Activated naive CD4-positive, alpha-beta T cell treated with anti-CD3 and anti-CD28 coated beads, Interleukin-2, amount 50 U/mL, for 72 hours (primary cell): ENCODE measurements around the gene TP53TG5. TPM values are rescaled to one million over a fixed set of nuclear protein-coding genes. Genes with fewer than 3 reads are reported as not detected.
A peak's percentile ranks its signal among the peaks of the same experiment; 100 is the strongest.

Experiments used
- ATAC-seq, 2 donors: fragments of 150-1000 bp; cut with Tn5 transposase; 2 replicates each; pipeline ENCODE4 v1.10.0; 2021; ENCODE audit warnings: mild to moderate bottlenecking in 2 of 2, moderate library complexity in 2 of 2
- DNase-seq, 2 donors: peaks; one replicate each; pipeline ENCODE4 v3.0.0; 2021 to 2022; ENCODE audit warnings: low spot score in 2 of 2
- H3K27ac Mint-ChIP-seq, 2 donors: one replicate each; pipeline ENCODE4 v1.8.0; 2022; ENCODE audit warnings: mild to moderate bottlenecking in 2 of 2, mixed read lengths in 2 of 2
- H3K36me3 Mint-ChIP-seq, 2 donors: one replicate each; pipeline ENCODE4 v1.8.0; 2022; ENCODE audit warnings: mixed read lengths in 2 of 2
- H3K9me3 Mint-ChIP-seq, 2 donors: one replicate each; pipeline ENCODE4 v1.8.0; 2022; ENCODE audit warnings: mixed read lengths in 2 of 2
- total RNA-seq, 2 donors: library from RNA; stranded (reverse); gene quantifications; one replicate each; pipeline ENCODE4 v1.2.3, GENCODE V29; 2022

TP53TG5 gene
- total RNA-seq, 2 donors from 2014 or later: 0.16 to 0.45 TPM

GRCh38 chr20:45374966-45375365 lies 3.2 kb downstream of the TP53TG5 start:
- Mint-ChIP-seq H3K36me3 (no peaks in the 10 kb centered on the region), H3K27ac (peak overlapping the region in 1 of 2 donors; percentile 85), H3K9me3 (no peaks in the 10 kb centered on the region)
- DNase-seq (no peak), ATAC-seq (no peak)

- Mint-ChIP-seq H3K36me3 (no peaks in the 10 kb centered on the region), H3K27ac (peak overlapping the region; percentile 7 to 85), H3K9me3 (no peaks in the 10 kb centered on the region)
- DNase-seq: no peak
- ATAC-seq: no peak
Measured at GRCh38 chr20:45374101-45374467, 4.0 kb downstream of the TP53TG5 start.

GRCh38 chr20:45373353-45374100 lies 4.6 kb downstream of the TP53TG5 start:
- DNase-seq: peak; percentile 85 to 96
- peak; percentile 91 to 92 for ATAC-seq
- Mint-ChIP-seq H3K9me3 (no peaks in the 10 kb centered on the region), H3K36me3 (no peaks in the 10 kb centered on the region), H3K27ac (peak overlapping the region; percentile 69 to 85)

GRCh38 chr20:45372646-45373352 lies 5.3 kb downstream of the TP53TG5 start:
- DNase-seq (no peak), ATAC-seq (no peak)
- Mint-ChIP-seq H3K36me3 (no peaks in the 10 kb centered on the region), H3K9me3 (no peaks in the 10 kb centered on the region), H3K27ac (peak overlapping the region; percentile 40 to 85)

GRCh38 chr20:45372241-45372640 lies 5.9 kb downstream of the TP53TG5 start:
- peak overlapping the region; percentile 3 to 40 for H3K27ac Mint-ChIP-seq
- peaks cover 0 to 2% of the 10 kb centered on the region in 2 donors for H3K36me3 Mint-ChIP-seq
- no peaks in the 10 kb centered on the region for H3K9me3 Mint-ChIP-seq
- DNase-seq (no peak), ATAC-seq (no peak)

- Mint-ChIP-seq H3K36me3 (peaks cover 0 to 6% of the 10 kb centered on the region in 2 donors), H3K27ac (no peak overlapping the region), H3K9me3 (no peaks in the 10 kb centered on the region)
- ATAC-seq (no peak), DNase-seq (no peak)
Measured at GRCh38 chr20:45370571-45371160, 7.5 kb downstream of the TP53TG5 start.

- DNase-seq (no peak), ATAC-seq (peak; percentile 57 to 60)
- Mint-ChIP-seq H3K27ac (peak overlapping the region in 1 of 2 donors; percentile 13), H3K9me3 (no peaks in the 10 kb centered on the region), H3K36me3 (peaks cover 5 to 6% of the 10 kb centered on the region in 2 donors)
Measured at GRCh38 chr20:45368221-45368980, 9.7 kb downstream of the TP53TG5 start.

- Mint-ChIP-seq H3K9me3 (no peaks in the 10 kb centered on the region), H3K27ac (no peak overlapping the region), H3K36me3 (peaks cover 6 to 7% of the 10 kb centered on the region in 2 donors)
- ATAC-seq: no peak
- no peak for DNase-seq
Measured at GRCh38 chr20:45367126-45367525, 11.0 kb downstream of the TP53TG5 start.

- DNase-seq: no peak
- Mint-ChIP-seq H3K9me3 (no peaks in the 10 kb centered on the region), H3K27ac (no peak overlapping the region), H3K36me3 (peaks cover 6 to 7% of the 10 kb centered on the region in 2 donors)
- no peak for ATAC-seq
Measured at GRCh38 chr20:45366631-45367030, 11.5 kb downstream of the TP53TG5 start.

GRCh38 chr20:45366192-45366591 lies 11.9 kb downstream of the TP53TG5 start:
- ATAC-seq (no peak), DNase-seq (no peak)
- Mint-ChIP-seq H3K36me3 (peaks cover 6 to 7% of the 10 kb centered on the region in 2 donors), H3K27ac (no peak overlapping the region), H3K9me3 (no peaks in the 10 kb centered on the region)

GRCh38 chr20:45365444-45365970 lies 12.6 kb downstream of the TP53TG5 start:
- Mint-ChIP-seq H3K27ac (no peak overlapping the region), H3K36me3 (peaks cover 6 to 7% of the 10 kb centered on the region in 2 donors)

GRCh38 chr20:45363611-45364492 lies 14.3 kb downstream of the TP53TG5 start:
- peaks cover 6 to 7% of the 10 kb centered on the region in 2 donors for H3K36me3 Mint-ChIP-seq
- ATAC-seq (no peak), DNase-seq (no peak)
- peak overlapping the region; percentile 93 to 98 for H3K27ac Mint-ChIP-seq
- H3K9me3 Mint-ChIP-seq: no peaks in the 10 kb centered on the region

More at GRCh38 chr20:45365444-45365970, 12.6 kb downstream of the TP53TG5 start:
- ATAC-seq (no peak), DNase-seq (no peak)
- no peaks in the 10 kb centered on the region for H3K9me3 Mint-ChIP-seq

GRCh38 chr20:45362804-45363610 lies 15.1 kb downstream of the TP53TG5 start, which contains the start of gene SYS1:
Gene SYS1 (plus strand): TSS chr20:45363156. CDS start chr20:45363532, 376 bp downstream.
- Mint-ChIP-seq H3K27ac (peak within 1 kb of the TSS; percentile 93 to 98), H3K36me3 (peaks cover 6 to 7% of the 10 kb centered on the region in 2 donors), H3K9me3 (no peaks in the 10 kb centered on the region)
- ATAC-seq (peak; percentile 86 to 87), DNase-seq (peak; percentile 98)

GRCh38 chr20:45361793-45362192 lies 16.3 kb downstream of the TP53TG5 start:
- Mint-ChIP-seq H3K9me3 (no peaks in the 10 kb centered on the region), H3K36me3 (peaks cover under 1 to 7% of the 10 kb centered on the region in 2 donors), H3K27ac (no peak overlapping the region)
- DNase-seq (no peak), ATAC-seq (no peak)
